Stimulated activated CD8-positive, alpha-beta memory T cell treated with anti-CD3 and anti-CD28 coated beads, Interleukin-4, amount 100 ng/mL, for 24 hours (primary cell): Measurements from ENCODE around the gene SIRT4.

Source experiments
- DNase-seq: peaks from one replicate; pipeline ENCODE4 v3.0.0-alpha.2; 2020; ENCODE audit warnings: low read depth

SIRT4 gene

DNA sequence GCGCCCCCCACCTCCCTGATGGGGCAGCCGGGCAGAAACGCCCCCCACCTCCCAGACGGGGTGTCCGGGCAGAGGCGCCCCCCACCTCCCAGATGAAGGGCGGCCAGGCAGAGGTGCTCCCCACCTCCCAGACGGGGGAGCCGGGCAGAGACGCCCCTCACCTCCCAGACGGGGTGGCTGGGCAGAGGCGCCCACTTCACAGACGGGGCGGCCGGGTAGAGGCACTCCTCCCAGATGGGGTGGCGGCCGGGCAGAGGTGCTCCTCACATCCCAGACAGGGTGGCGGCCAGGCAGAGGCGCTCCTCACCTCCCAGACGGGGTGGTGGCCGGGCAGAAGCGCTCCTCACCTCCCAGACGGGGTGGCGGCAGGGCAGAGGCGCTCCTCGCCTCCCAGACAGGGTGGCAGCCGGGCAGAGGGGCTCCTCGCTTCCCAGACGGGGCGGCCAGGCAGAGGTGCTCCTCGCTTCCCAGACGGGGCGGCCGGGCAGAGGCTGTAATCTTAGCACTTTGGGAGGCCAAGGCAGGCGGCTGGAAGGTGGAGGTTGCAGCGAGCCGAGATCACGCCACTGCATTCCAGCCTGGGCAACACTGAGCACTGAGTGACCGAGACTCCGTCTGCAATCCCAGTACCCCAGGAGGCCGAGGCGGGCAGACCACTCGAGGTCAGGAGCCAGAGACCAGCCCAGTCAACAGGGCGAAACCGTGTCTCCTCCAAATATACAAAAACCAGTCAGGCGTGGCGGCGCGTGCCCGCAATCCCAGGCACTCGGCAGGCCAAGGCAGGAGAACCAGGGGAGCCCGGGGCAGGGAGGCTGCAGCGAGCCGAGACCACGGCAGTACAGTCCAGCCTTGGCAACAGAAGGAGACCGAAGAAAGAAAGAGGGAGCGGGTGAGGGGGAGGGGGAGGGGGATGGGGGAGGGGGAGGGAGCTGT lies 23.7 kb upstream of the SIRT4 start:
- no peak for DNase-seq

DNA sequence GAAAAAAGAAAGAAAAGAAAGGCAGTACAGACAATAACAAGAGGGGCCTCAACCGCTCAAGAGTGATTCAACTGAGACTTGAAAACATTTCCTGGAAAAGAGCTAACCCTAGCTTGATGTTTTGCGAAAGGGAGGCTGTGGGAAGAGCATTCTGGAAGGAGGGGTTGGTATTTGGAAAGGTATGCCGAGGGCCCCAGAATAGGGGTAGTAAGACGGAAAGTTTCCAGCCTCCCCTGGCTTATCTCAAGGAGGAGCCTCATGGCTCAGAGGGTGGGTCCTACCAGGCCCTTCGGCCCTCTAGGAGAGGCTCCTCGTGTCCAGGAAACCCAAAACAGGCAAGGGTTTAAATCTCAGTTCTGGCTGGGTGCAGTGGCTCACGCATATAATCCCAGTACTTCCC lies 18.8 kb upstream of the SIRT4 start:
- no peak for DNase-seq

GRCh38 chr12:120284381-120284780 lies 17.7 kb upstream of the SIRT4 start:
- DNase-seq, result no peak

- no peak for DNase-seq
Measured at GRCh38 chr12:120286768-120287490, 15.2 kb upstream of the SIRT4 start.

DNA sequence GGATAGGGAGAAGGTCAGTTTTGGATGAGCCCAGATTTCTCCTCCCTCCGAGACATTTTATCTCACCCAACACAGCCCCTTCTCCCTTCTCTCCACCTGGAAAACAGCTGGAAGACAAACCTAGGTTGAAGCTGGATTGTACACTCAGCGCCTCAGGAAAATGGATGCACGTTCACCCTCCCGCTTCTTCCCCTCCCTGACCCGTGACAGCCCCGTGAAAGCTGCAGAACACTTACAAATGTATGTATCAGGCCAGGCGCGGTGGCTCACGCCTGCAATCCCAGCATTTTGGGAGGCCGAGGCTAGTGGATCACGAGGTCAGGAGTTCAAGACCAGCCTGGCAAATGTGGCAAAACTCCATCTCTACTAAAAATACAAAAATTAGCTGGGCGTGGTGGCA lies 14.6 kb upstream of the SIRT4 start:
- no peak for DNase-seq

DNA sequence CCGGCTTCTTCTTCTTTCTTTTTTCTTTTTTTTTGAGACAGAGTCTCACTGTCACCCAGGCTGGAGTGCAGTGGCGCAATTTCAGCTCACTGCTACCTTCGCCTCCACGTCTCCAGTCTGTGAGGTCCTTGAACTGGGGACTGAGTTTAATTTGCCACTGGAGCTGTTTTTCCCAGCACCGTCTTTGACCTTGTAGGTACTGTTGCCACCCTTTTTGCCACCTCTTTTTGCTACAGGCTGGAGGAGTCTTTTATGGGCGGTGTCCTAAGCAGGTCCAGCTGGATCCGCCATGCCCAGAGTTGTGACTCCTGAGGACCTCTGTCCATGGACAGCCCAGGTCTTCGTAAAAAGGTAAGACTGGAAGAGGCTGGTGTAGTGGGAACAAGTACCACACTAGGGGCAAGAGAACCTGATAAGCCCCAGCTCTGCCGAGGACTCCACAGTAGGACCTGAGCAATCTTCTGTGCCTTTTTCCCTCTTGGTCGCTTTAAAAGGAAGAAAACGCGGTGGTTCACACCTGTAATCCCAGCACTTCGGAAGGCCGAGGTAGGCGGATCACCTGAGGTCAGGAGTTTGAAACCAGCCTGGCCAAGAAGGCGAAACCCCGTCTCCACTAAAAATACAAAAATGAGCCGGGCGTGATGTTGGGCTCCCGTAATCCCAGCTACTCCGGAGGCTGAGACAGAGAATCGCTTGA lies 11.4 kb upstream of the SIRT4 start:
- no peak for DNase-seq

- DNase-seq, result peak; percentile 11
Measured at GRCh38 chr12:120292411-120292660, 9.8 kb upstream of the SIRT4 start.

GRCh38 chr12:120292661-120293531 lies 9.2 kb upstream of the SIRT4 start, which contains the start of gene RNU4-1:
Gene RNU4-1 (minus strand): TSS chr12:120293237.
- peak; percentile 55 for DNase-seq

DNA sequence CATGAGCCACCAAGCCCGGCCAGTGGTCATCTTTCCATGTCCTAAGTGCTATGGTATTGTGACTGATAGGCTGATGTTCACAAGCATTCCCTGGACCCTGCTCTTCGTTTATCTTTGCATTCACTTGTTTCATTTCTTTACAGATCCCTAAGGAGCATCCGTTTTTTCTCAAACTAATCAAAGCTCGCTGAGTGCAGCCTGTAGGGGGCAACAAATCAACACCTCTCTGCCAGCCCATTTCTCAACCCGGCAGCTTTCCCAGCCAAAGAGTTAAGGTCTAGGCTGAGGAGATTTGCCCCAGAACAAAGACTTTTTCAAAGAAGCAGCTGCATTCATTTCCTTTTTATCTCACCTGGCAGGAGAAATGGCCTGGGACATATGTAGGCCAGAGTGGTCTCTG lies 12.1 kb downstream of the SIRT4 start:
- DNase-seq, result no peak

GRCh38 chr12:120316798-120317223 lies 14.7 kb downstream of the SIRT4 start:
- DNase-seq, result no peak

- DNase-seq, result peak; percentile 100
Measured at GRCh38 chr12:120317224-120318105, 15.3 kb downstream of the SIRT4 start.

DNA sequence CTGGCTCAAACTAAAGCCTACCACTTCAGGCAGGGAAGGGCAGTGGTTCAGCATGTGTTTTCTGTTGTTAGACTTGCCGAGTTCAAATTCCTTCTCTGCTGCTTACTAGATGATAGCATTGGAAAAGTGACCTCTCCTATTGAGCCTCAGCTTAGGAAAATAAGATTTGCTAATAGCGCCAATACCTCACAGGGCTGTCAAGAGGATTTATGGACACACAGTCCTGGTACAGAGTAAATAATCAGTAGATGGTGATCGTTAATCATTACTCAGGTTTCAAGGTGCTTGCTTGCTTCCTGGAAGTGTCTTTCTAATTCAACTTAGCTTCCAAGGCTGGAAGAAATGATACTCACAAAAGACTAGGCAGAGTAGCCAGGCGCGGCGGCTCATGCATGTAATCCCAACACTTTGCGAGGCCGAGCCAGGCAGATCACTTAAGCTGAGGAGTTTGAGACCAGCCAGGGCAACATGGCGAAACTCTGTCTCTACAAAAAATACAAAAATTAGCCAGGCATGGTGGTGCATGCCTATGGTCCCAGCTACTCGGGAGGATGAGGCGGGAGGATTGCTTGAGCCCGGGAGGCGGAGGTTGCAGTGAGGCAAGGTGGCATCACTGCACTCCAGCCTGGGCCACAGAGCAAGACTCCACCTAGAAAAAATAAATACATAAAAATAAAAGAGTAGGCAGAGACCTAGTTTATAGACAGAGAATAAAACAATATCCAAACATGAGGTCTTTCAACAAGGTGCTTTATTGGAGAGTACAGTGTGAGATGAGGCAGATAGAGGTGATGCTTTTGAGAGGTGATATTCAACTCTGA lies 19.5 kb downstream of the SIRT4 start:
- no peak for DNase-seq

DNA sequence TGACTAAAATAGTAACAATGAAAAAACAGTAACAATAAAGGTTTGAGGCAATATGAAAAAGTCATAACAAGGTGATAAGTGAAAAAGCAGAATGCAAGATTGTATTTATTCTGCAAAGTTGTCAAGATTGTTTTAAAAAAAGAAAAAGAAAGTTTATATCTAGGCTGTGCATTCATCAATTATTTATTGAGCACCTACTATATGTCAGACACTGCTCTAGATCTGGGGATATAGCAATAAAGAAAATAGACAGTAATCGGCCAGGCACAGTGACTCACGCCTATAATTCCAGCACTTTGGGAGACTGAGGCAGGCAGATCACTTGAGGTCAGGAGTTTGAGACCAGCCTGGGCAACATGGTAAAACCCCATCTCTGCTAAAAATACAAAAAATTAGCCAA lies 21.7 kb downstream of the SIRT4 start:
- DNase-seq, result no peak

DNA sequence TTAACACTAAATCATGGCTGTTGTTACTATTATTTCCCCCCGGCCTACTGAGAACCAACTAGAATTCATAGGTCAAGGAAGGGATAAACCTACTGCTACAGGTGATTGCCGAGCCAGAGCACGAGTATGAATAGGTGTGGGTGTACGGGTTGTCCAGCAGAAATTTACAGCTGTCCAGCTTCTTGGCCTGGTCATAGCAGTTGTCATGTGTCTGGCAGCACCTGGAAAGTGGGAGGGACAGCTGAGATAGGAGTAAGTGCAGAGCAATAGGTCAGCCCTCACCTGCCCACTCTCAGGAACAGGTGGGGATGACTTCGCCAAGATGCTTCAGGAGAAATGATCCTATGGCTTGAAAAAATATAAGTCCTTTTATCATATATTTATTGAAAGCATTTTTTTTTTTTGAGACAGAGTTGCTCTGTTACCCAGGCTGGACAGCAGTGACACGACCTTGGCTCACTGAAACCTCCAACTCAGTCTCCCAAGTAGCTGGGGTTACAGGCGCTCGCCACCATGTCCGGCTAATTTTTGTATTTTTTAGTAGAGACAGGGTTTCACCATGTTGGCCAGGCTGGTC lies 22.8 kb downstream of the SIRT4 start:
- DNase-seq, result no peak

DNA sequence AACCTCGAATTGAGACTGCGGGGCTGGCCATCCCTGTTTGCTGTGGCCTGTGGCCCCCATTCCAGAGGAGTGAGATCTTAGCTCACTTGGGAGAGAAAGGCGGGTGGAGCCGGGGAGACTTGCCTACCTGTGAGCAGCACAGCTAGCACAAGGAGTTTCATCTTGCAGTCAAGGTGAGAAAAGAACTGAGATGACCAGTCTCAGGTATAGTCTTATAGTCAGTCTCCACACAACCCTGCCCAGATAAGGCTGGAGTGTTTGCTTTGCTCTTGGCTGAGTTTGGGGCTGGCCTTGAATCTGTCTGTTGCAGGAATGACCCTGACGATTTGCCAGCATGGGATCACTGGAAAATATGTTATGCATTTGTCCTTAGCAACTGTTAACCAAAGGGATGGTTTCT lies 25.5 kb downstream of the SIRT4 start, which contains the start of gene PLA2G1B:
PLA2G1B (minus strand) TSS at position 187 of the 400 bp plus-strand sequence; CDS start at position 161, 26 bp downstream.
- DNase-seq, result no peak

GRCh38 chr12:120328228-120328627 lies 26.1 kb downstream of the SIRT4 start:
- DNase-seq, result no peak

- no peak for DNase-seq
Measured at GRCh38 chr12:120331390-120331789, 29.3 kb downstream of the SIRT4 start.

GRCh38 chr12:120332041-120332440 lies 29.9 kb downstream of the SIRT4 start:
- no peak for DNase-seq

DNA sequence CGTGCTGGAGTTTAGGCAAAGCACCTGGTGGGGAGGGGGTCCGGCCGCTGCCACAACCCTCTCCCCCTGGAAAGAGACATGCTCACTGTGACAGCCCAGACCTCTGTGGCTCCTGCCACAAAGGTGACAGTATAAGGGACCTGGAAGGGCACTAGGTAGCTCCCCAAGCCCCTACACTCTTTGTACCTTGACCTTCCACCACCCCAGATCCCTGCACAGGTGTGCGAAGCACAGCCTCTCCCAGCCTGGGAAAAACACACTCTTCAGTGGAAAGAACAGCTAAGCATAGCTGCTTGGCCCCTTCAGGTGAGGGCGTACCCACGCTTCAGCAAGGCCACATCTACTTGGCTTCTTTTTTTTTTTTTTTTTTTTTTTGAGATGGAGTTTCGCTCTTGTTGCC lies 30.4 kb downstream of the SIRT4 start:
- DNase-seq, result no peak
